EH (cell line): ENCODE data around the gene MAGEC2.

Experiments
- DNase-seq: peaks from one replicate; pipeline ENCODE4 v3.0.0-alpha.2; 2015; ENCODE audit warnings: low read depth

Gene MAGEC2

DNA sequence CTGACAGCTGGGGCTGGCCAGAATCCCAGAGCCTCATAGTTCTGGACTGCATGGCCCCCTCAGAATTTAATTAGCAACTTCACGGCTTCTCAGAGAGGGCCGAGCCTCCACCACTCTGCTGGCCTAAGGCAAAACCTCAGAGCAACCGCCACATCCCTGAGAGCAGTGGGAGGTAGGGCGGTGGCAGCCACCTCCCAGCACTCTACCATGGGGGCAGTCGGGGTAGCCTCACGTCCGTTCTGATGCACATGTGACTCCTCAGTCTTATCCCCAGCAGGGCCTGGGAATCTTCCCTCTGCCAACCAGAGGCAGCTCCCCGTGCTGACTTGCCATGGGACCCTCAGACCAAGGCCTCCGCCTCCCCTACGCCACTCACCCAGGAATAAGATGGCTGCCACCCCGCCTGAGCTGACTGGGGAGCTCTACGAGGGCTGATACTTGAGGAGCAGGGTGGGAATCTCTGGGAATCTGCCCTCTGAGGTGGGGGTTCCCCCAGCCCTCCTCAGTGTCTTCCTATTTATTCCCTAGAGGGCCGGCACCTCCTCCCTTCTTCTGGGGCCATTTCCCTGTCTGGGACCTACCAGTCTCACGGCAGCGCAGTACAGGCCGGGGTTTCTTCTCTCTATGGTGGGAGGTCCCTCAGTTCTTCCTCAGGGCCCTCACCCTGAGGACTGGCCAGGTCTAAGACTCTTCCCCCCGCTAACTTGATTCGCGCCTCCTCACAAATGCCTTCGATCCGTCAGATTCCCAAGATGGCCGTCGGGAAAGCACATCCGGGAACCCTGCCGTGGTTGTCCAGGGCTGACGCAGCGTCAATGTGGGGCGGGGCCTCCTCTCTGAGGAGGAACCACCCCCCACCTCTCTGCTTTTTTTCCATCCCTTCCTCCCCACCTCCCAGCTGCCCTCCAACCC lies at the start of gene MAGEC2:
Gene MAGEC2 (minus strand): TSS at position 769 of the 912 bp plus-strand sequence. CDS start 1,303 bp downstream, outside the sequence.
- DNase-seq = no peak

GRCh38 chrX:142251680-142252079 lies 46.6 kb upstream of the MAGEC2 start:
- DNase-seq = peak; percentile 1

- no peak for DNase-seq
Observed at GRCh38 chrX:142251202-142251601, 46.1 kb upstream of the MAGEC2 start.

GRCh38 chrX:142250502-142250901 lies 45.4 kb upstream of the MAGEC2 start:
- no peak for DNase-seq

- no peak for DNase-seq
Observed at GRCh38 chrX:142249721-142250120, 44.6 kb upstream of the MAGEC2 start.

- DNase-seq = no peak
Observed at GRCh38 chrX:142244568-142244967, 39.5 kb upstream of the MAGEC2 start.

DNA sequence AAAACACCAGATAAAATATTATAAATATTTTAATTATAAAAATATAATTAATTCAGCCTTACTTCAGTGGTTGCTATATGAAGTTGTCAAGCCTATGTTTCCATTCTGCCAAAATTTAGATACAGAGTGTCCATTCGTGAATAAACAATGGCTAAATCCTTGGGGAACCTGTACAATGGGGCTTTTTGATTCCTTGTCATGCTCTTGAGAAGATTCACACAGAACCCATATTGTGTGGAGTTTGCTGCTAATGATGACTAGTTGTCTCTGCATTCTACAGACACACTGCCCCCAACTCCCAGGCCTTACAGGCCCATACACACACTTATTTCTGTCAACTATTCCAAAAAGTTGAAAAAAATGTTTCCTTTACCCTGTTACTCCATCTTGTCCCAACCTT lies 33.4 kb upstream of the MAGEC2 start:
- no peak for DNase-seq

- DNase-seq = no peak
Observed at GRCh38 chrX:142233400-142233799, 28.3 kb upstream of the MAGEC2 start.

DNA sequence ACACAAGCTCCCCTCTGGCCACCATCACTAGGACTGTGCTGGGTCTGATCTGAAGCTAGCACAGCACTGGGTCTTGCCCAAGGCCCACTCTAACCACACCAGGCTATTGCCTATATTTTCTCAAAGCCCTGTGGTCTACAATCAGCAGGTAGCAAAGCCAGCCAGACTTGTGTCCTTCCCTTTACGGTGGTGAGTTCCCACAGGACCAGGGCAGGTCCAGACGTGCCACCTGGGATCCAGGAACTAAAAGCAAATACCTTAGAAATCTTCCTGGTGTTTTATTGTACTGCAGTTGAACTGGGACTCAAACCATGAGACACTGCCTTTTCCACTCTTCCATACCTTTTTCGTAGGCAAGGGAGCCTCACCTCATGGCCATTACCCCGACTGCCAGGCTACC lies 9.0 kb upstream of the MAGEC2 start:
- no peak for DNase-seq

DNA sequence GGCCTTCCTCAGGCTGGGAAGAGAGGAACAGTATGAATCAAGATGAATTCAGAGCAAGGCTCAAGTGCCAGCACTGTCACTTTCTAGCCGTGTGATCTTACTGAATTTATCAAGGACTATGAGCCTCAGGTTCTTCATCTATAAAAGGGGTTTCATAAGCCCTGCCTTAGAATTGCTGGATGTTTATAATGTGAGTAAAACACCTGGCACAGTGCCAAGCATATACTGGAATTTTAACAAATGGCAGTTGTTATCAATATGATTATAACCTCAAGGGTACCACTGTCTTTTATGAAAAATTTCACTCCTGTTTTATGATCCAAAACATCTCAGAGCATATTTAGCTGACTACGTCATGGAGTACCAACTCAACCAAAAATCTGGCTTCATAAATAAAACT lies 4.0 kb downstream of the MAGEC2 start:
- DNase-seq = no peak

DNA sequence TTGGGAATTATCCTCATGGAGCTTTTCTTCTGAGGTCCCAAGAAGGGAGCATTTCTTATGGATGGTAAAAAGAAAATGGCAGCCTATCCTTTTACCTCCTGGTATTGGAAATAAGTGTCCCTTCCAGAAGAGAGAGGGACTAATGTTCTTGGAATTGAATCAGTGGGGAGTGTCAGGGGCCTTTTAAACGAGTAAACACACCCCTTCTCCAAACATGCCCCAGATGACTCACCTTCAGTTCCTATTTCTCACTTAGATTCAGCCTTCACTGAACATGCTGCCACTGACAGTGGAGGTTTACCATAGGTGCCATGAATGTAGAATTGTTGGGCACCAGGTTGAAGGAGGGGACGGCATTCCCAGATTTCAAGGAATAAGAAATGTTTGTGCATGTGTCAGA lies 19.0 kb downstream of the MAGEC2 start:
- no peak for DNase-seq

DNA sequence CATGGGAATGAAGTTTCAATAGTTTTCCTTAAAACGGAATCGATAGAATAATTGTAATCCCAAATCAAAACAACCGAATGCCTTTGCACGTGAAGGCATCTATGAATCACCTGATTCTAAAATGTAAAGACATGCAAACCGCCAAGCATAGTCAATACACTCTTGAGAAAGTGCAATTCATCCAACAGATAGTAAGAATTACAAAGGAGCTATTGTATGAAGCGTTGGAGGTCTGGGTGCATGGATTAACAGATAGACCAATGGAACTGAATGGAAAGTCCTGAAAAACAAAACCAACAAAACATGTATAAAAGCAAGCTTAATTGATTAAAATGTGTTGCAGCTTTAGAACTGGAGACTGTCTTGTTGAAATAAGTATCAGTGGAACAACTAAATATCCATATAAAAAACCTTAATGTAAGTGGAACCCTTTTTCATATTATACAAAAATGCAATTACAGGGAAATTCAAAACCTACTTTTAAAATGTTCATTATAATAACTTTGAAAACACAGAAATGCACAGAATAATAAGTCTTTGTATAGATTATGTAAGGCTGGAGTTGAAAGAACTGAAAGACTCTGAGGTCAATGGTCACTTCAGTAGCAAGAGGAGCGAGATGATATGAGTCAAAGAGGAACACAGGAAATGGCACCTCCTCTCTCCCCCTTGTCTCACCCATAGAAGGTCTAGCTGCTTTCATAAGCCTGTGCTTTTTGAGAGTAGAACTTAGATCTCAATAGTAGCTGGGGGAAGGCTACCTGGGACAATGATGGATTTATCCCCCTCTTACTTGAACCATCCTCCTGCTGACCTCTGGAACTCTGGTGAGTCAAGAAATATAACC lies 20.1 kb downstream of the MAGEC2 start:
- DNase-seq = no peak

DNA sequence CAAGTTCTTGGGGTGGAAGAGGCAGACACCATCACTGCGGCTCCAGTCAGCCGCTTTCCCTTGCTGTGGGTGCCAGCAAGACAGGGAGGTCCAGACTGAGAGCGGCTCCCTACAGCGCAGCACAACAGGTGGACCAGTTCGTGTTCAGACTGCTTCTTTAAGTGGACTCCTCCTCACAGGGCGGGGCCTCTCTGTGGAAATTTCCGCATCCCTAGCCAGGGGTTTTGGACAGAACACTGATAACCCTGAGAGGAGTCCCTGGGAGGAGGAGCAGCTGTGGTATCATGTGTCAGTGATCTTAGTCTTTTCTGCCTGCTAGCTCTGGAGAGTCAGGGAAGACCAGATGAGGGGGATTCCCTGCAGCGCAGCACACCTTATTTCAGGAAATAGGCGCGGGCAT lies 48.5 kb downstream of the MAGEC2 start:
- no peak for DNase-seq
